Measurements from ENCODE around the gene PCGF6. TPM values are rescaled to one million over a fixed set of nuclear protein-coding genes. Genes with fewer than 3 reads are reported as not detected.

The PCGF6 gene
- total RNA-seq, 1 experiment from 2014 or later = 24.7 TPM

GRCh38 chr10:103310197-103310596, 40.7 kb downstream of the PCGF6 start:
- ChIA-PET CTCF (no interaction called here), POLR2A (no interaction called here), RAD21 (ENCODE audit: low non-redundant PET in 1 of 2, low total read pairs in 2 of 2, uncharacterized antibody in 2 of 2, unreplicated experiment in 2 of 2) (no interaction called here)
- no peaks in the 10 kb centered on the region for H3K27me3 ChIP-seq (ENCODE audit: insufficient read depth, low read length)
- peaks cover 40% of the 10 kb centered on the region in 2 experiments for H3K36me3 ChIP-seq (ENCODE audit: control insufficient read depth in 1 of 2, insufficient read depth in 2 of 2, low read length in 2 of 2)
- no peak overlapping the region for H3K9ac ChIP-seq (ENCODE audit: low read length)
- H3K4me3 ChIP-seq (replicated peaks in 1 of 2; ENCODE audit: low read depth in 1 of 2, low read length in 2 of 2) = no peak overlapping the region
- DNase-seq (ENCODE audit: low read depth, low spot score) (no peak), ATAC-seq (no peak)
- no peaks in the 10 kb centered on the region for H3K9me2 ChIP-seq (ENCODE audit: insufficient read depth)
- BruUV-seq (replicated peaks) = no TSS peak
- no peak overlapping the region for H3K27ac ChIP-seq (ENCODE audit: low read depth, low read length)
- H3K79me2 ChIP-seq (ENCODE audit: insufficient read depth, low read length) = no peaks in the 10 kb centered on the region
- intact Hi-C loops (cut with micrococcal nuclease) = no loop called here
- no peak overlapping the region for H2AFZ ChIP-seq (ENCODE audit: low read depth, low read length, poor library complexity, severe bottlenecking)
- TF ChIP-seq EZH2phosphoT487 (IDR thresholded peaks at IDR 0.05; ENCODE audit: borderline replicate concordance) (no peak), ZFX (IDR thresholded peaks at IDR 0.05) (no peak), POLR2A (IDR thresholded peaks at IDR 0.05; ENCODE audit: borderline replicate concordance, extremely low read depth, insufficient read depth, insufficient read length) (no peak), TCF7L2 (IDR thresholded peaks at IDR 0.05; ENCODE audit: borderline replicate concordance, extremely low read depth, insufficient read depth, insufficient read length) (no peak), REST (IDR thresholded peaks at IDR 0.05; ENCODE audit: low read depth) (no peak), POLR2AphosphoS5 (IDR thresholded peaks at IDR 0.05; ENCODE audit: low read depth, low read length) (no peak), FOSL1 (IDR thresholded peaks at IDR 0.05; ENCODE audit: low read depth) (no peak), ZNF274 (IDR thresholded peaks at IDR 0.05; ENCODE audit: low read depth, low read length) (no peak), SIN3A (IDR thresholded peaks at IDR 0.05; ENCODE audit: low read depth) (no peak), SRF (IDR thresholded peaks at IDR 0.05; ENCODE audit: low read depth) (no peak), CEBPB (IDR thresholded peaks at IDR 0.05; ENCODE audit: low read depth) (no peak), MAX (IDR thresholded peaks at IDR 0.05) (no peak), SP1 (IDR thresholded peaks at IDR 0.05; ENCODE audit: low read depth) (no peak), YY1 (IDR thresholded peaks at IDR 0.05; ENCODE audit: extremely low read depth, insufficient replicate concordance, low read depth, low read length) (no peak), ZBTB33 (IDR thresholded peaks at IDR 0.05; ENCODE audit: extremely low read depth, insufficient replicate concordance, low read length) (no peak), EGR1 (IDR thresholded peaks at IDR 0.05; ENCODE audit: low read depth) (no peak)
- H3K4me1 ChIP-seq (ENCODE audit: control insufficient read depth in 1 of 2, insufficient read depth in 2 of 2, low read length in 2 of 2) = no peaks in the 10 kb centered on the region
- no peak overlapping the region for H3K4me2 ChIP-seq (ENCODE audit: low read length)
- H4K20me1 ChIP-seq (ENCODE audit: insufficient read depth) = no peaks in the 10 kb centered on the region; the same call in 1 of the 2 replicates
- H3K9me3 ChIP-seq (ENCODE audit: control insufficient read depth in 1 of 2, insufficient read depth in 1 of 2, low read depth in 1 of 2, low read length in 2 of 2) = no peaks in the 10 kb centered on the region

Data from HCT116 (cell line).